Measurements from ENCODE around the gene CBX4.

CBX4 gene

GRCh38 chr17:79841369-79842135 lies 2.3 kb upstream of the CBX4 start:
- DNase-seq, result peak in 1 of 5 donors; percentile 20

- no peak for DNase-seq
These were observed 1.7 kb upstream of the CBX4 start for GRCh38 chr17:79840989-79841286.

DNA sequence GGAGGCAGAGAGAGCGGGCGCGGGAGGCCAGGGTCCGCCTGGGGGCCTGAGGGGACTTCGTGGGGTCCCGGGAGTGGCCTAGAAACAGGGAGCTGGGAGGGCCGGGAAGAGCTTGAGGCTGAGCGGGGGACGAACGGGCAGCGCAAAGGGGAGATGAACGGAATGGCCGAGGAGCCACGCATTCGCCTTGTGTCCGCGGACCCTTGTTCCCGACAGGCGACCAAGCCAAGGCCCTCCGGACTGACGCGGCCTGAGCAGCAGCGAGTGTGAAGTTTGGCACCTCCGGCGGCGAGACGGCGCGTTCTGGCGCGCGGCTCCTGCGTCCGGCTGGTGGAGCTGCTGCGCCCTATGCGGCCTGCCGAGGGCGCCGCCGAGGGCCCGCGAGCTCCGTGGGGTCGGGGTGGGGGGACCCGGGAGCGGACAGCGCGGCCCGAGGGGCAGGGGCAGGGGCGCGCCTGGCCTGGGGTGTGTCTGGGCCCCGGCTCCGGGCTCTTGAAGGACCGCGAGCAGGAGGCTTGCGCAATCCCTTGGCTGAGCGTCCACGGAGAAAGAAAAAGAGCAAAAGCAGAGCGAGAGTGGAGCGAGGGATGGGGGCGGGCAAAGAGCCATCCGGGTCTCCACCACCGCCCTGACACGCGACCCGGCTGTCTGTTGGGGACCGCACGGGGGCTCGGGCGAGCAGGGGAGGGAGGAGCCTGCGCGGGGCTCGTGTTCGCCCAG lies 1.2 kb upstream of the CBX4 start:
- peak in 1 of 5 donors; percentile 40 for DNase-seq

DNA sequence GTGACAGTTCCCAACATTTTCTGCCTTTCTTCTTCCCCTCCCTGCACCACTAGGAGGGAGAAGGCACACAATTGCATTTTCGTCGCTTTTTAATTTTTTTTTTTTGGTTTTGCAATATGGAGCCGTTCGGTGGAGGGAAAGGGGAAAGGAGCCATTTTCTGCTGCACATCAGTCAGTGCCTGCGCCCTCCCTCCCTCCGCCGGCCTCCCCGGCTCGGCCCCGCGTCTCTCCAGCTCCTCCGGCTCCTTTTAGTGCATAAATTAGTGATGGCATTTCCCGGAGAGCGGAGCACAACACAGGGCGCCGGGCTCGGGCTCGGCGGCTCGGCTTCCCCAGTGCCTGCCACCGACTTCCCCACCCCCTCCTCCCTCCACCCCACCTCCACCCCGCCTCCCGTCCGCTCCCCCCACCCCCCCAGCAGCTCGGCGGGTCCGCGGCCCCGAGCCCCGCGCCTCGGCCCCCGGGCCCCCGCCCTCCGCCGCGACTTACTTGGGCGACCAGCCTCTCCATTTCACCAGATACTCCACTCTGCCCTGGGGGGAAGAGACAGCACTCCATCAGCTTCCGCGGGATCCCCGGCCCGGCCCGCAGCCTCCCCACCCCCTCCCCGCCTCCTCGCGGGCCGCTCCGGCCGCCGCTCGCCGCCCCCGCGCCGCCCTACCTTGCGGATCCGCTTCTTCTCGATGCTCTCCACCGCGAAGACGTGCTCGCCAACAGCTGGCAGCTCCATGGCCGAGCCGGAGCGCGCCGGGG lies 542 bp downstream of the CBX4 start:
- DNase-seq, result peak in 3 of 5 donors; percentile 48 to 66 (median 51)

DNA sequence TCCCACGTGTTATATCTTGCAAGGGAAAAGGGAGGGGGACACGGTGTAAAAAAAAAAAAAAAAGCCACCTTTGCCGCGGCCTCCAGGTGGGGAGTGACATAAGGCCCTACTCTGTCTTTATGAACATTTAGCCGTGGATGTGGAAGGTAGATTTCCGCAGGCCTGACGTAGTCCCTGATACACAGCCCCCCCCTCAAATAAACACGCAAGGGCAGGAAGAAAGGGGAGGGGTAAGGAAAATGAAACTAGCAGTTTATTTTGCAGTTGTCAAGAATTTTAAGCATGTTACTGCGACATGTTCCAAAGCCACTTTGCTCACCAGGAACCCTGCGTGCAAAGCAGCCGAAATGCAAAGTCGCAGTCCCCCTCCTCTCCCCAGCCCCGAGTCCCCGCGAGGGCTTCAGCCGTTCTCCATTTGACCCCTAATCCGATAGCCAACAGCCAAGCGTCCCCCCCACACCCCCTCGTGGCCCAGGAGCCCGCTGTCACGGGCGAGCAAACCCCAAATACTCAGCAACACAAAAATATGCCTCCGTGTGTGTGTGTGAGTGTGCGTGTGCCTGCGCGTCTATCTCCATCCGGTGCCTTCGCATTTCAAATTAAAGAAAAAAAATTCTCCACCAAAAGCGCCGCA lies 1.2 kb downstream of the CBX4 start:
- peak in 1 of 5 donors; percentile 54 for DNase-seq

GRCh38 chr17:79836972-79837887 lies 2.0 kb downstream of the CBX4 start:
- DNase-seq, result peak in 1 of 5 donors; percentile 68

GRCh38 chr17:79836510-79836971 lies 2.7 kb downstream of the CBX4 start:
- no peak for DNase-seq

- DNase-seq, result no peak
These were observed 3.2 kb downstream of the CBX4 start for GRCh38 chr17:79835953-79836509.

DNA sequence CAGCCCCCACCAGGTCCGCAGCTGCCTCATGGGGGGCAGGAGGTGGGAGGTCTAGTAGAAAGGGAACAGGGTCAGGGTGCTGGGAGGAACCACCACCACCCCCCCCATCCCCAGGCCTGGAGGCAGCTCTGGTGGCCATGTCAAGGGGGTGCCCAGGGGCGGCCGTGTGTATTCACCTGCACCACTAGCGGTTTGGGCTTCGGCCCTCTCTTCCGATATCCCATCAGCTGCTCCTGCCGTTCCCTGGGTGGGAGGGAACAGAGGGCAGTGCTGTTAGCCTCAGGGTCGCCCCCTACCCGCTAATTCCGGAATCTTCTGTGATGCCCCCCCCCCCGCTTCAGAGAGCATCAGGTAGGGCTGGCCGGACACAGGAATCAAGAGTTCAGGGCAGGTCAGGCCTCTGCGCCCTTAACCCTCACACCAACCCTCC lies 3.8 kb downstream of the CBX4 start:
- no peak for DNase-seq

DNA sequence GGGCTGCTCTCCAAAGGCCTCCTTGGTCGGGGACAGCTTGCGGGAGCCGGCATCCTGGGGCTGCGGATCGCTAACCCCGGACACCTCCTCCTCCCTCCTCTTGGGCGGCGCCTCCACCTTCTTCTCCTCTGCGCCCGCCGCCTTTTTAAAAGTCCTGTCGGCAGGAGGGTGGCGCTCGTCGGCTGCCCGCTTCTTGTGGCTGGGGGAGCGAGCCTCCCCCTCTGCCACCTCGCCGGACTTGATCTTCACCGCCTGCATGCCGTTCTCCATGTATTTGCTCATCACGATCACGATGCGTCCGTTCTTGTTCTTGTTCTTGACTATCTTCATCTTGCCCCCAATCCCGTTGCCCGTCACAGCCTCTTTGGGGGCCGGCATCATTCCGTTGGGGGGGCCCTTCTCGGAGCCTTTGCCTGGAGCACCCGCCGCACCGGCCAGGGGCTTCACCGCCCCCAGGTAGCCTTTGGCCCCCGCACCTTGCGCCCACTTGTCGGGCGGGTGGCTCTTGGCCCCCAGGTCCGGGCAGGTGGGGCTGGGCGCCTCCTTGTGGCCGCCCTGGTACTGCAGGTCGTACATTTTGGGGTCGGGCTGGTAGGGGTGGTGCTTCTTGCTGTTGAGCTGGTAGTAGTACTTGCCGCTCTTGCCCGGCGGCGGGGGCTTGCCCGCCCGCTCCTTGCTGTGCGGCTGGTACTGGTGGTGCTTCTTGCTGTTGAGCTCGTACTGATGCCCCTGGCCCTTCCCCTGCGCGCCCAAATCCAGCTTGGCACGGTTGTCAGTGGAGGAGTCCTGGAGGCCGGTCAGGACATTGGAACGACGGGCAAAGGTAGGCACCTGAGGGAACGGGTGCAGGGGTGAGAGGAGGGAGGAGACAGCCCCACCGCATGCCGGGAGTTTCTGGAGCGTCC lies 4.4 kb downstream of the CBX4 start:
- DNase-seq, result no peak

GRCh38 chr17:79833744-79834564 lies 5.3 kb downstream of the CBX4 start:
- no peak for DNase-seq

DNA sequence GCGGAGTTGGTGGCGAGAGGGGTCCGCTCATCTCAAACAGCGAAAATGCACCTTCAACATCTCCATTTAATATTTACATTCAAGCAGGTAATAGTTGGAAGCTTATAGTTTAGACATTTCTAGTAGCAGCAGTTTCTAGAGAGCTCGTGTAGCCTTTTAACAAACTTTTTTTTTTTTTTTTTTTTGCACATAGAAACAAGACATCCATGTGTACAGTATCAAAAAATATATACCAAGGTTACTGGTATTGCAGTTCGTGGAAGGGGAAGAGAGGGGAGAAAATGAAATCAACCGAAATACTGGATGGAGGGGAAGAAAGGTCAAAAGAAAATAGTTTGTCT lies 6.2 kb downstream of the CBX4 start:
- no peak for DNase-seq

DNA sequence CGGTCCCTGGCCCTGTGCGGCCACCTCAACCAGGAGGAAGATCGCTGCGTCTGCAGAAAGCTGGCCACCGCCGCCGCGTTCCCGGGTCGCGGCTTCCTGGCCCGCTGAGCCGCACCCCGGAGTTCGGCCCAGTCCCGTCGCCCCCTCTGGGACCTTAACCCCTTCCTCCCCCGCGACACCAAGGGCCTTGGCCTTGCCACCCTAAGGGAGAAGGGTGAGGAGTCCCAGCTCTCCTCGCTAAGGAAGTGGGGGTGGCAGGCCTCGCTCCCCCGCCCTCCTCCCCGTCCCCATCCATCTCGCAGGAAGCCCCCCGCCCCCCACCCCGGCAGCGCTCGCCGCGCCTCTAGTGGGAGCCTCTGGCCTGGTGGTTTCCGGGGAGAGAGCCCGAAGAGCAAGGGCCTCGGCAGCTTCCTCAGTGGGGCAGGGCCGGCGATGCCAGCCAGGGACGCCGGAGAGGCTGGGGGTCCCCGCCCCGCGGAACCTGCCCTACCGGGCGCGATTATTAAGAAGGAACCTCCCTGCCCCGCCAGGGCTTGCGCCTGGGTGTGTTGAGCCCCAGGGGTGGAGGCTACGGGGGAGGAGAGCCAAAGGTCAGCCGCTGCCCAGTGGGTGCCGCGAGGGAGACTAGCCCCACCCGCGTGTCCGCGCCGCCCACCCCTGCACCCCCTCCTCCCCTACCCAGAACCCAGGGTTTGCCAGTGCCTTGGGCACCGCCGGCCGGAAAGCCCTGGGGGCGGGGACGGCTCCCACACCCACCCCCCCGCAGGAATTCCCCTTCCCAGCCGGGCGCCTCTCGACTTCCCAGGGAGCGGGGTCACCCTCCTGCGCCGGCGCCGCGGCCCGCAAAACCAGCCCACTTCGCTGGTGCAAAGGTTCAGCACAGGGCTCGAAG lies 6.8 kb downstream of the CBX4 start:
- no peak for DNase-seq

DNA sequence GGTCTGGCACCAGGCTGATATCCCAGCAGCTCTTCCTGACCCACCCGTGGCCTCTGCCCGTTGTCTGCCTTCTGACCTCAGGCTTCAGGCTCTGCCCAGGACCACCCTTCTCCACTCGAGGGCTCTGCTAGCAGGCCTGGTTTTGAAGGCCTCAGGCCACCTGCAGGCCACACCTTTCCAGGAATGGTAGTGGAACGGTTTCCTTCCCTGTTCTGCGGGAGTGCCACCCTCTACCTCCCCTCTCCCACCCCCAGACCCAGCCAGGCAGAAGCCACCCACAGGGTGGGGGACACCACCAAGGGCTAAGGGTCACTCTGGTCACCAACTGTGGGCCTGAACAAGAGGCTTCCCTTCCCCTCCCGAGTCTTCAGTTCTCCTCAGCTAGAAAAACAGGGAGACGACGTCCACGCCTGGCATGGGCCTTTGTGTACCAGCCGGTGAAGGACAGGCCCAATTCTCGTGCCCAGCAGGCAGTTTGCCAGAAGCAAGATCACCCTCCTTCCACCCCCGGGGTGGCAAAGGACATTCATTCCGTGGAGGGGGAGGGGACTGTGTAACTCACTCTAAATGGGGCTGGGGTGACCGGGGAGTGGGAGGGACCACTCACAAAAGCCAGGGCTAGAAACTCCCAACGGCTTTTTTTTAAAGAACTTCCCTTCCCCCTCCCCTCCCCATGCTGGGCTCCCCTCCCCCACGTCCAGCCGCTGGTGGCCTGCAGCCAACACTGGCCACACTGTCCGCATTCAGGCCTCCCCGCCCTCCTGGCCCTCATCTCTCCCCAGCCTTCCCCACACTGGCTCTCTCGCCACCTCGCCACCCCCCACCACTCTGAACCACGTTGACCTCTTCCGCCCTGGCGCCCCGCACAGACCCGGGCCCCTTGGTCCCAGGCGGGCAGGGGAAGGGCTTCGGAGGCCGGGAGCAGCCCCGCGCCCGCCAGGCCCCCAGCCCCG lies 7.7 kb downstream of the CBX4 start:
- DNase-seq, result no peak

DNA sequence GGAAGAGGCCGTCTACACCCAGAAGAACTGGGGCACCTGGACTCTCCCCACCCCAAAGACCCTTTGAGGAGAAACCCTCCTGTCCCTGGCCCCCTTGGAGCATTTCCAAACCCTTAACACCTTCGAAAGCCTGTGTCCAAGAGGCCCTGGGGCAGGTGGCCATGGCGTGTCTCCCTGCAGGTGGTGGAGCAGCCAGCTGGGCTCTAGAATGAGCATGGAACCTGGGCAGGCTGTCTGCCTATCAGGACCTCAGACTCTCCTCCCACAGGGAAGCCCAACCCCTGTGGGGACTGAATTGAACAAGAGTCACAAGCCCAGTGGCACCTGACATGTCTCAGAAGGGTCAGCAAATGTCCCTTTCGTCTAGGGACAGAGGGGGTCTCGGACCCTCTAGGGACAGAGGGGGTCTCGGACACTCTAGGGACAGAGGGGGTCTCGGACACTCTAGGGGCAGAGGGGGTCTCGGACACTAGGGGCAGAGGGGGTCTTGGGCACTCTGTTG lies 8.4 kb downstream of the CBX4 start:
- DNase-seq, result no peak

GRCh38 chr17:79830303-79830702 lies 8.9 kb downstream of the CBX4 start:
- DNase-seq, result no peak

DNA sequence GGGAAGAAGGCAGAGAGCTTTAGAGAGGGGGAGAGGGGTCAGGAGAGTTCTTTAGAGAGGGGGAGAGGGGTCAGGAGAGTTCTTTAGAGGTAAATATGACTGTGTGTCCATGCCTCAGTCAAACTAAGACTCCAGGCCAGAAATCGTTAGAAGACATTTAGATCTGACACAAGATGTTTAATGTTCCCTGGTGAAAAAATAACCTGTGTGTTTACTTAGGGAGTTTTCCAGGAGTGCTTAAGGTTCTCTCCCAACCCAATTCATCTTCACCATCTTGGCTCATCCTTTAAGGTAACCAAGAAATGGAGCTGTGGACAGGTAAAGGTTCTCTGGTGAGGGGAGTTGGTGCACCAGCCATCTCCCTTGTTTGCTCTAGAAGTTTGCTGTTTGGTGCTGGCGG lies 9.8 kb downstream of the CBX4 start:
- DNase-seq, result no peak
